HepG2 (cell line): ENCODE measurements around the gene PLEKHH3. TPM values are rescaled to one million over a fixed set of nuclear protein-coding genes. Genes with fewer than 3 reads are reported as not detected.

ENCODE experiments used
- ATAC-seq: fragments of 200-7000 bp; cut with Tn5 transposase; 3 replicates; pipeline ENCODE4 v1.9.1; 2020; ENCODE audit warnings: mild to moderate bottlenecking, moderate library complexity
- BruUV-seq: library from RNA; stranded (reverse); fragments of 400-500 nt; replicated peaks from 2 replicates; lab custom pipeline; 2021; lab: Mats Ljungman, UMichigan
- CTCF ChIA-PET: fragments of 300-600 bp; formaldehyde crosslinking; extraction: SDS; loops from one replicate; lab custom pipeline; 2021; ENCODE audit warnings: low total read pairs, inconsistent platforms, low intra/inter-chr PET ratio; lab: Yijun Ruan, JAX
- POLR2A ChIA-PET: fragments of 350-600 bp; sonication (Branson Sonifier 250); formaldehyde crosslinking; loops from one replicate; lab custom pipeline; 2020; ENCODE audit warnings: antibody characterized with exemption, inconsistent platforms; lab: Yijun Ruan, JAX
- DNase-seq: peaks from one replicate; pipeline ENCODE4 v3.0.0-alpha.2; 2015; ENCODE audit warnings: low spot score
- FAIRE-seq: peaks from 3 replicates; lab custom pipeline; 2011; peaks lifted over from hg19 to GRCh38; lab: Jason Lieb, UNC
- H2AFZ ChIP-seq: one replicate; pipeline ENCODE4 v1.6.1; 2011; ENCODE audit warnings: low read length, inconsistent platforms
- H3K27ac ChIP-seq: fragments of 300-600 bp; 3 replicates; pipeline ENCODE4 v1.8.0; 2011; ENCODE audit warnings: mixed run types, mild to moderate bottlenecking, mixed read lengths, low read length, inconsistent platforms; ENCODE audit not compliant: insufficient read depth; ENCODE audit errors: extremely low read length
- H3K27me3 ChIP-seq, 2 experiments: fragments of 200-600 bp in 1 of 2; 2 replicates in 1 of 2; 3 replicates in 1 of 2; pipeline versions ENCODE4 v1.6.0 to v1.8.0; 2011; ENCODE audit warnings: low read length in 2 of 2, mild to moderate bottlenecking in 2 of 2, moderate library complexity in 2 of 2, inconsistent platforms in 1 of 2; ENCODE audit not compliant: insufficient read depth in 2 of 2, control insufficient read depth in 1 of 2
- H3K36me3 ChIP-seq, 2 experiments: fragments of 200-600 bp in 1 of 2; replicated peaks in 1 of 2; 2 replicates in 1 of 2; 3 replicates in 1 of 2; pipeline versions ENCODE4 v1.5.1 to v1.8.0; 2011; ENCODE audit warnings: low read length in 2 of 2, inconsistent platforms in 1 of 2; ENCODE audit not compliant: insufficient read depth in 2 of 2, control insufficient read depth in 1 of 2
- H3K4me1 ChIP-seq: 2 replicates; pipeline ENCODE4 v1.5.1; 2012; ENCODE audit warnings: low read length, inconsistent platforms; ENCODE audit not compliant: insufficient read depth
- H3K4me2 ChIP-seq: 2 replicates; pipeline ENCODE4 v1.6.0; 2011; ENCODE audit warnings: low read depth, low read length, inconsistent platforms
- H3K4me3 ChIP-seq, 3 experiments: fragments of 200-600 bp in 1 of 3; sonication (generic), shearing (Covaris generic) in 1 of 3; replicated peaks in 1 of 3; 2 replicates each; pipeline ENCODE4 v1.5.1; 2011 to 2016; ENCODE audit warnings: low read length in 3 of 3, inconsistent platforms in 2 of 3, low read depth in 2 of 3, mild to moderate bottlenecking in 2 of 3, control low read depth in 1 of 3, mixed read lengths in 1 of 3; ENCODE audit not compliant: insufficient read depth in 1 of 3
- H3K79me2 ChIP-seq: one replicate; pipeline ENCODE4 v1.6.1; 2011; ENCODE audit warnings: low read length, inconsistent platforms; ENCODE audit not compliant: insufficient read depth
- H3K9ac ChIP-seq: 2 replicates; pipeline ENCODE4 v1.6.0; 2011; ENCODE audit warnings: mild to moderate bottlenecking, low read depth, low read length, inconsistent platforms; ENCODE audit not compliant: insufficient read depth
- H3K9me3 ChIP-seq: 2 replicates; pipeline ENCODE4 v1.5.1; 2012; ENCODE audit warnings: mild to moderate bottlenecking, low read length
- H4K20me1 ChIP-seq: 2 replicates; pipeline ENCODE4 v1.6.0; 2011; ENCODE audit warnings: inconsistent platforms, mild to moderate bottlenecking, low read length, moderate library complexity; ENCODE audit not compliant: insufficient read depth
- AFF4 ChIP-seq: sonication (generic); formaldehyde crosslinking; IDR thresholded peaks from 2 replicates; pipeline ENCODE4 v1.4.0; 2020; ENCODE audit warnings: missing genetic modification reagents
- ATF4 ChIP-seq, 2 experiments: fragments of 450-650 bp in 1 of 2; sonication (generic) in 1 of 2; formaldehyde crosslinking; IDR thresholded peaks; 2 replicates each; pipeline versions ENCODE4 v1.5.0 to v1.8.0; 2020 to 2022; ENCODE audit warnings: mild to moderate bottlenecking in 1 of 2, missing genetic modification reagents in 1 of 2
- ATF7 ChIP-seq, 2 experiments: fragments of 450-650 bp in 1 of 2; sonication (generic) in 1 of 2; formaldehyde crosslinking in 1 of 2; IDR thresholded peaks; 2 replicates each; pipeline versions ENCODE4 v1.4.0 to v1.6.1; 2016 to 2020; ENCODE audit warnings: antibody characterized with exemption in 1 of 2, mild to moderate bottlenecking in 1 of 2, missing genetic modification reagents in 1 of 2
- FOXC1 ChIP-seq: sonication (generic); formaldehyde crosslinking; IDR thresholded peaks from 2 replicates; pipeline ENCODE4 v1.8.0; 2022; ENCODE audit warnings: mild to moderate bottlenecking, missing genetic modification reagents, borderline replicate concordance
- GLMP ChIP-seq: sonication (generic); formaldehyde crosslinking; IDR thresholded peaks from 2 replicates; pipeline ENCODE4 v1.9.0; 2021; ENCODE audit warnings: missing genetic modification reagents, mild to moderate bottlenecking, borderline replicate concordance
- NBN ChIP-seq: fragments of 450-650 bp; conservative IDR thresholded peaks from 2 replicates; pipeline ENCODE4 v1.6.1; 2017
- PRDM15 ChIP-seq: sonication (generic); formaldehyde crosslinking; IDR thresholded peaks from 2 replicates; pipeline ENCODE4 v1.4.0; 2020; ENCODE audit warnings: missing genetic modification reagents
- SMARCE1 ChIP-seq: fragments of 450-650 bp; IDR thresholded peaks from 2 replicates; pipeline ENCODE4 v1.6.1; 2017; ENCODE audit warnings: borderline replicate concordance
- TP53 ChIP-seq: sonication (generic); formaldehyde crosslinking; conservative IDR thresholded peaks from 2 replicates; pipeline ENCODE4 v1.4.0; 2020; ENCODE audit warnings: missing genetic modification reagents
- ZMYM4 ChIP-seq: sonication (generic); formaldehyde crosslinking; IDR thresholded peaks from 2 replicates; pipeline ENCODE4 v1.8.1; 2023; ENCODE audit warnings: mild to moderate bottlenecking, missing genetic modification reagents
- WGBS: methylation state at CpG from one replicate; pipeline ENCODE4 v1.1.6; 2017; ENCODE audit warnings: low lambda C conversion rate; 5-methylcytosine and 5-hydroxymethylcytosine counted together
- in situ Hi-C: cut with HindIII; loops from 2 replicates; pipeline ENCODE4 v1.10.0; 2017; ENCODE audit warnings: low pct_unique_long_range_greater_than_20kb; ENCODE audit not compliant: extremely low pct_ligation_motif_present
- intact Hi-C: fragments of 100-400 bp; cut with micrococcal nuclease; formaldehyde crosslinking; loops from one replicate; pipeline ENCODE4 v1.10.0; 2022; ENCODE audit not compliant: unreplicated experiment
- polyA plus RNA-seq, 8 experiments: library from polyadenylated mRNA; depleted of rRNA in 3 of 8; stranded (reverse) in 7 of 8; unstranded in 1 of 8; fragments of >200 nt; fragmentation: Illumina TruSeq in 4 of 8; extraction: Trizol in 4 of 8; gene quantifications; 2 replicates each; pipeline versions ENCODE4 v1.2.1 to v1.2.3, GENCODE V29; 2011 to 2016; ENCODE audit warnings: low read depth in 4 of 8, missing spikeins in 1 of 8, mixed read lengths in 1 of 8; ENCODE audit not compliant: insufficient read depth in 1 of 8
- total RNA-seq, 5 experiments: library from RNA; depleted of rRNA; stranded (reverse); fragments of >200 nt; fragmentation: Illumina TruSeq; extraction: Trizol; gene quantifications; 2 replicates each; pipeline ENCODE4 v1.2.3, GENCODE V29; 2016; ENCODE audit warnings: low read depth in 1 of 5

PLEKHH3 gene
- total and polyA plus RNA-seq, 2 of the 13 experiments (the other 11 are each of a cell fraction or from before 2014, with no cell fraction given): 6.0 to 19.9 TPM

- no peak for TF ChIP-seq NBN
- TF ChIP-seq AFF4 (CRISPR knock-in tag): no peak
- no peak for TF ChIP-seq ZMYM4 (CRISPR knock-in tag)
- TF ChIP-seq FOXC1 (CRISPR knock-in tag): no peak
- TF ChIP-seq ATF7 (IDR thresholded peaks at IDR 0.05): no peak
- TF ChIP-seq ATF7 (CRISPR knock-in tag; IDR thresholded peaks at IDR 0.05): no peak
Measured at GRCh38 chr17:42685831-42686230, 9.0 kb upstream of the PLEKHH3 start (continued).

- 96% methylated on average over 50 of the region's 50 CpGs for WGBS
- no TSS peak for BruUV-seq
- in situ Hi-C loops (no loop called here), intact Hi-C loops (no loop called here)
- Histone ChIP-seq H3K4me3 (no peak overlapping the region), H3K36me3 (no peaks in the 10 kb centered on the region; a peak in 1 of 5 replicates), H3K9me3 (no peaks in the 10 kb centered on the region), H3K27ac (no peak overlapping the region), H4K20me1 (no peaks in the 10 kb centered on the region), H3K4me2 (no peak overlapping the region), H3K27me3 (no peaks in the 10 kb centered on the region), H3K79me2 (no peaks in the 10 kb centered on the region), H3K4me1 (peaks cover 33% of the 10 kb centered on the region), H3K9ac (no peak overlapping the region), H2AFZ (no peak overlapping the region)
- TF ChIP-seq SMARCE1 (no peak), PRDM15 (CRISPR knock-in tag) (no peak), TP53 (CRISPR knock-in tag) (no peak), ATF4 (CRISPR knock-in tag; IDR thresholded peaks at IDR 0.05) (no peak), GLMP (CRISPR knock-in tag) (no peak)
- POLR2A ChIA-PET: no interaction called here
- CTCF ChIA-PET: no interaction called here
- ATAC-seq: no peak
- no peak for DNase-seq
- FAIRE-seq: no peak
Measured at GRCh38 chr17:42684929-42685556, 8.2 kb upstream of the PLEKHH3 start.
